ENCODE data around the gene TMEM259.

The TMEM259 gene

DNA sequence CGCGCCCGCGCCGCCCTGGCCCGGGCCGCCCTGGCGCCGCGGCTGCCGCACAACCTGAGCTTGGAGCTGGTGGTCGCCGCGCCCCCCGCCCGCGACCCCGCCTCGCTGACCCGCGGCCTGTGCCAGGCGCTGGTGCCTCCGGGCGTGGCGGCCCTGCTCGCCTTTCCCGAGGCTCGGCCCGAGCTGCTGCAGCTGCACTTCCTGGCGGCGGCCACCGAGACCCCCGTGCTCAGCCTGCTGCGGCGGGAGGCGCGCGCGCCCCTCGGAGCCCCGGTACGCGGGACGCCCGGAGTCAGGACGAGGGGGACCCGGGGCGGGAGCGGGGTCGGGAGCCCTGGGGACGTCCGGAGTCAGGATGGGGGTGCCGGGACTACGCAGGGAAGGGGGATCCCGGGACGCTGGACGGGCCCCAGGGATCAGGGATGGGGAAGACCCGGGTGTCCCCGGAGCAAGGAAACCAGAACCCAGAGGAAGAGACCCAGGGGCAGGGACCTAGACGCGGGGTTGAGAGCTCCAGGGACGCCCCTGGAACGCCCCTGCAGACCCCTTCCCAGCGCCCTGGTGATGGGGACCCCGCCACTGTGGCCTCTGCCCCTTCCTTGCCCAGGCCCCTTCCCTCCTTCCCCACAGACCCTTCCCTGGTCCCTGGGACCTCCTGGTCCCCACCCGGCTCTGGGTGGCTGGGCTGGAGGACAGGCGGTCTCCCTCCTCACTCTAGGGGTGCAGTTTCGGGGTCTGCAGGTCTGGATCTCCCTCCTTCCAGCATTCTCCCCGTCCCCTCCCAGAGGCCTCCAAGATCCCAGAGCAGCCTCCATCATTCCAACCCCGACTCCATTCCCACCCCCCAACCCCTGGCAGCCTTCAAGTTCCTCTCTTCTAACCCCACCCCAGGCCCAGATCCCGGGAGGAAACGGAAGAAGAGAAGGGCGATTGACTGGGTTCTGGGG is 20.1 kb downstream of the TMEM259 start:
- DNase-seq, result no peak

DNA sequence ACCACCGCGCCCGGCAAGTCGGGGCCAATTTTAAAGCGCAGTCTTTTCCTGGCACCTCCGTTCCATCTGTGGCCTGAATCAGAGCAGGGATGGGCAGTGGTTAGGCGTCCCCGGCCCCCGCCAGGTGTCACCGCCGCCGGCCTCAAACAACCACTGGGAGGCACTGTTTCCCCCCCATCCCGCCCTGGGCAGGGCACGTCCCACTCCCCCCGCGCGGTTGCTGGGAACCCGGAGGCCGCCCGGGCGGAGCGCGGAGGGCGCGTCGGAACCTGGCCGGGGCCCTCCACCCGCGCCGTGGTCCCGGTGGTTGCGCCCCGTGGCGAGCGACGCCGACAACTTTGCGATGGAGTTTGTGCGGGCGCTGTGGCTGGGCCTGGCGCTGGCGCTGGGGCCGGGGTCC is 20.8 kb downstream of the TMEM259 start, which contains the start of gene GRIN3B:
GRIN3B (plus strand) TSS at position 325 of the 400 bp plus-strand sequence; CDS start at position 344, 19 bp downstream.
- DNase-seq, result peak in 1 of 2 donors; percentile 49

DNA sequence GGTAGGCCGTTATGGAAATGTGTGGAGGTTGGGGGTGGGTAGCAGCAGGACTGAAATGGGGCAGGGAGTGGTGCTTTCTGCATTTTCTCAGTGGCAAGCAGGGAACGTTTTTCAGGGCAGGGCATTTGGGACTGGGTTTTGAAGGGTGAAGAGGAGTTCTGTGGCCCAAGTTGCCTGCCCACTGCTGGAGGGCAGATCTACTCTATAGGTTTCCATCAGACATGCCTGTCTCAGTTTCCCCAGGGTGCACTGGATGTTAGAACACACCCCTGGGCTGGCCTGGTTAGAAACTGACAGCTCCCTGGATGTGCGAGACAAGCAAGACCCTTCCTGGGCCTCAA is 21.6 kb downstream of the TMEM259 start:
- no peak for DNase-seq

DNA sequence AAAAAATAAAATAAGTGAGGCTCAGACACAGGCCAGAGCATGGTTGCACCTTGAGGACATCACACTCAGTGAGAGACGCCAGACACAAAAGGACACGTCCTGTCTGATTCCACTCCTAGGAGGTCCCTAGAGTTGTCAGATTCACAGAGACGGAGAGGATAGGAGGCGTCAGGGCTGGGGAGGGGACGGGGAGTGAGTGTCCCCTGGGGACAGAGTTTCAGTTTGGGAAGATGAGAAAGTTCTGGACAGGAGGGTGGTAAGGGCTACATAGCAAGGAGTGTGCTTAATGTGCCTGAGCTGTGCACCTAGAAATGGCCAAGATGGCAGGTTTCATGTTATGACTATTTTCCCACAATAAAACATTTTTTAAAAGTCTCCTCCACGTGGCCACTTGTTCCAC is 22.9 kb downstream of the TMEM259 start:
- no peak for DNase-seq

- no peak for DNase-seq
Measured at GRCh38 chr19:996051-996838, 24.7 kb downstream of the TMEM259 start.

GRCh38 chr19:995051-995827 is 25.7 kb downstream of the TMEM259 start:
- no peak for DNase-seq

GRCh38 chr19:994516-994915 is 26.4 kb downstream of the TMEM259 start:
- no peak for DNase-seq

GRCh38 chr19:993831-994393 is 27.0 kb downstream of the TMEM259 start:
- no peak for DNase-seq

- no peak for DNase-seq
Measured at GRCh38 chr19:993361-993830, 27.5 kb downstream of the TMEM259 start.

DNA sequence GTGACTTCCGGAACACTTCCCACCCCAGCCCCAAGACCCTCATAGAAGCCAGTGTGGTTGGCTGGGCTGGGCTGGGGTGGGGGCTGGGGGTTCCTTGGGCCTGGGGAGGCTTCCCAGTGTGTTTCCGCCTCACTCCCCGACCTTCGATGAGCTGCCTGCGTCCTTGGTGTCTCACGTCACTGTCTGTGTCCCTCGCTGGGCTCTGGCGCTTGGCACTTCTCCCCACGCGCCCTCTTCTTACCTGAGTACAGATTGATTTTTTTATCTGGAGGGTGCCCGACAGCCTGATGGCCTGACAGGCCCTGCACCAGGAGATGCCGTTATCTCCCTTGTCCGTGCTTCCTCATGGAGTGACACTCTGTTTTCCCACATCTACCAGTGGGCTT is 28.3 kb downstream of the TMEM259 start:
- no peak for DNase-seq

- DNase-seq, result no peak
Measured at GRCh38 chr19:991932-992669, 28.8 kb downstream of the TMEM259 start.

GRCh38 chr19:991174-991931 is 29.6 kb downstream of the TMEM259 start:
- DNase-seq, result peak; percentile 19 to 47

GRCh38 chr19:990746-991145 is 30.2 kb downstream of the TMEM259 start:
- DNase-seq, result no peak

GRCh38 chr19:990119-990571 is 30.8 kb downstream of the TMEM259 start:
- DNase-seq, result no peak

DNA sequence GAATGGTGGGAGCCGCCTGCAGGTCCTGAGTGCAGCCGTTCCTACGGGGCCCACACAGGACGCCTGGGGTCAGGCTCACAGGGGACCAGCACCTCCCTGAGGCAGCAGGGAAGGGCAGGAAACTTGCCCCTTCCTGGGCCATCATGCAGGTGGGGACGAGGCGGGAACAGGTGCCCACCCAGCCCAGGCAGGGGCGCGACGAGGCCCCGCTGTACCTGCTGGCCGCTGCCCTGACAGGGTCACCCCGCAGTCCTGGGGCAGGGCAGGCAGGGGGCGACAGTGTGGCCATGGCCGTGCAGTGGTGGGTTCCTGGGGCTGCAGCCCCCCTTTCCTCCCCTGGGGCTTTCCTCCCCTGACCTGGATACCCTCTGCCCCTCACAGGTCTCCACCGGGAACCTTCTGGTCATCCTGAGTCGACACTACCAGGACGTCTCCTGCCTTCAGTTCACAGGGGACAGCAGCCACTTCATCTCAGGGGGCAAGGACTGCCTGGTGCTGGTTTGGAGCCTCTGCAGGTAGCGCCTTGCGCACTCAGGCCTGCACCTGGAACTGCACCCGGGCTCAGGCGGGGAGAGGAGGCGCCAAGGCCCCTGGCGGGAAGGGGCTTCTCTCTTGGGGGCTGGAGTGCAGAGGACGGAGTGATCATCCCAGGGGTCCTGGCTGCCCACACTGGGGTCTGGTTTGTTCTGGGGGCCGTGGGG is 31.4 kb downstream of the TMEM259 start:
- no peak for DNase-seq

DNA sequence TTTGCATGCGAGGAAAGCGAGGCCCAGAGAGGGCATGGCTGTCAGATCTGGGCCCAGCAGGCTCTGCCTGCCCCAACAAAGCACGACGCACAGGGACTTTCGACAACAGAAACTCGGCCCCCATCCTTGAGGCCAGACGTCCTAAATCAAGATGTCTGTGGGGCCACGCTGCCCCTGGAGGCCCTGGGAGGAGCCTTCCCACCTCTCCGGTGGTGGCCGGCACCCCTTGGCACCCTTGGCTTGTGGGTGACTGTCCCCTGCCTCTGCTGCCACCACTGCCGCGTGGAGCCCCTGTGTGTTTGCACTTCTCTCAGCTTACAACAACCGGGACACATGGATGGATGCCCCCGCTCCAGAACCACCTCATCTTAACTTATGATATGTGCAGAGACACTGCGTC is 32.4 kb downstream of the TMEM259 start:
- DNase-seq, result no peak

DNA sequence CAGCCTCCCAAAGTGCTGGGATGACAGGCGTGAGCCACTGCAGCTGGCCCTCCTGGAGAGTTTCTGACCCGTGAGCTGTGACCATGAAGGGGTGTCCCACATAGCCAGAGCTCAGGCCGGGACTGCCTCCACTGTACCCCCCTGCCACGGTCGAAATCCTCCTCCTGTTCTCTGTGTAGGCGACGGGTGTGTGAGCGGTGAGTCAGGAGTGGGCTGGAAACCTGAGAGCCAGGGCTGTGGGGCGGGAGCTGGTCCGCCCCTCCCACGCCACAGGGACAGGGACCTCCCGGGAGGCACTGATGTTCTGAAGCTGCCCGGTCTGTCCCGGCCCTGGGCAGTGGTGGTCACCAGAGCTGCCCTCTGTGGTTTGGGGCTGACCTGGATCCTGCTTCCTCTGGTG is 32.8 kb downstream of the TMEM259 start:
- no peak for DNase-seq

GRCh38 chr19:986083-986482 is 34.8 kb downstream of the TMEM259 start:
- no peak for DNase-seq

DNA sequence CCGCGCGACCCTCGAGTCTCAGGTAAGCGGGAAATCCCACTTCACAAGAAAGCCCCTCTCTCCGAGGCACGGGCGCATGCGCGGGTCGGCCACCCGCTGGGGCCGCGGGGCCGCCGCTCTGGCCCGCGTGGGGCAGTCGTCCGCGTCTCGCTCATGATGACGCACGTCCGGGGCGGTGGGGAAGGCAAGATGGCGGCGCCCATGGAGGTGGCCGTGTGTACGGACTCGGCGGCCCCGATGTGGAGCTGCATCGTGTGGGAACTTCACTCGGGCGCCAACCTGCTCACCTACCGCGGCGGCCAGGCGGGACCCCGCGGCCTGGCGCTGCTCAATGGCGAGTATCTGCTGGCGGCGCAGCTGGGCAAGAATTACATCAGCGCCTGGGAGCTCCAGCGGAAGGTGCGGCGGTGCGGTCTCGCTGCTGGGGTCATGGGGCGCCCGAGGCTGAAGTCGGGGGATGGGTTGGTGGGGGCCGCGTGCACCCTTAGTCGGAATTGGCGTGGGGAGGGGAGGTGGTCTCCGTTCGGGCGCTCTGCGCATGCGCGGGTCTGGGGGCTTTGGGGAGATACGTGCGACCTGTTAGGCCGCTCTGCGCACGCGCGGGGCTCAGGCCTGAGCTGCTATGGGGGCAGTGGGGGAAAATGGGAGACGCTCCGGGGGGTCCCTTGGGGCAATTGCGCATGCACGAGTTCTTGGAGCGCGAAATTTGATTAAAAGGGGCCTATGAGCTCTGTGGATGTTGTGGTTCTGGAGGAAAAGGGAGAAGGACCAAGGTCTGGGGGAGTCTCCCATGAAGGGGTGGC is 36.6 kb downstream of the TMEM259 start, which contains the start of gene WDR18:
WDR18 (plus strand) TSS at position 181 of the 803 bp plus-strand sequence; CDS start at position 190, 9 bp downstream.
- DNase-seq, result peak; percentile 78 to 91

All from inflammatory macrophage treated with lipopolysaccharide for 1 hour (primary cell).